Mesenchymal stem cell (in vitro differentiated cells and primary cell): ENCODE measurements around the gene ACAA1.

ENCODE experiments used
- DNase-seq: peaks from one replicate; pipeline ENCODE4 v3.0.0-alpha.2; 2013
- H2AFZ ChIP-seq: one replicate; pipeline ENCODE4 v1.6.1; 2013; ENCODE audit warnings: low read depth, mild to moderate bottlenecking, control low read depth, inconsistent platforms, low read length, moderate library complexity
- H2AK5ac ChIP-seq: 2 replicates; pipeline ENCODE4 v1.6.1; 2013; ENCODE audit warnings: low read length, moderate library complexity, mild to moderate bottlenecking, inconsistent platforms; ENCODE audit not compliant: severe bottlenecking
- H2BK120ac ChIP-seq: one replicate; pipeline ENCODE4 v1.6.1; 2013; ENCODE audit warnings: low read depth, mild to moderate bottlenecking, inconsistent platforms, low read length, moderate library complexity
- H2BK12ac ChIP-seq, 2 experiments: one replicate each; pipeline ENCODE4 v1.6.1; 2013; ENCODE audit warnings: inconsistent platforms in 2 of 2, low read length in 2 of 2, mild to moderate bottlenecking in 2 of 2, moderate library complexity in 2 of 2, control low read depth in 1 of 2
- H2BK15ac ChIP-seq: one replicate; pipeline ENCODE4 v1.6.1; 2013; ENCODE audit warnings: mild to moderate bottlenecking, low read depth, inconsistent platforms; ENCODE audit not compliant: poor library complexity, severe bottlenecking
- H2BK5ac ChIP-seq: 2 replicates; pipeline ENCODE4 v1.6.1; 2013; ENCODE audit warnings: low read depth, mild to moderate bottlenecking, low read length, control low read depth, inconsistent platforms; ENCODE audit not compliant: poor library complexity, severe bottlenecking
- H3K14ac ChIP-seq, 2 experiments: one replicate each; pipeline ENCODE4 v1.6.1; 2013; ENCODE audit warnings: inconsistent platforms in 2 of 2, low read length in 2 of 2, control low read depth in 1 of 2, mild to moderate bottlenecking in 1 of 2, moderate library complexity in 1 of 2
- H3K18ac ChIP-seq, 2 experiments: one replicate each; pipeline ENCODE4 v1.6.1; 2013; ENCODE audit warnings: inconsistent platforms in 2 of 2, low read length in 2 of 2, control low read depth in 1 of 2, low read depth in 1 of 2, mild to moderate bottlenecking in 1 of 2
- H3K23ac ChIP-seq, 2 experiments: one replicate each; pipeline ENCODE4 v1.6.1; 2013; ENCODE audit warnings: inconsistent platforms in 2 of 2, low read length in 2 of 2, mild to moderate bottlenecking in 2 of 2, moderate library complexity in 2 of 2, control low read depth in 1 of 2
- H3K27ac ChIP-seq: 2 replicates; pipeline ENCODE4 v1.5.1; 2013; ENCODE audit warnings: mild to moderate bottlenecking, moderate library complexity, low read length, control low read depth, inconsistent platforms; ENCODE audit not compliant: poor library complexity, severe bottlenecking
- H3K27me3 ChIP-seq, 2 experiments: 2 replicates each; pipeline versions ENCODE4 v1.6.1 to v1.7.0; 2013; ENCODE audit warnings: low read length in 2 of 2, mild to moderate bottlenecking in 2 of 2, moderate library complexity in 2 of 2, control low read depth in 1 of 2, inconsistent platforms in 1 of 2; ENCODE audit not compliant: control insufficient read depth in 1 of 2, insufficient read depth in 1 of 2
- H3K36me3 ChIP-seq, 2 experiments: 2 replicates each; pipeline versions ENCODE4 v1.6.1 to v1.7.0; 2013; ENCODE audit warnings: low read length in 2 of 2, control low read depth in 1 of 2, inconsistent platforms in 1 of 2, low read depth in 1 of 2, mild to moderate bottlenecking in 1 of 2; ENCODE audit not compliant: insufficient read depth in 2 of 2, control insufficient read depth in 1 of 2
- H3K4ac ChIP-seq, 2 experiments: one replicate each; pipeline ENCODE4 v1.6.1; 2013; ENCODE audit warnings: inconsistent platforms in 2 of 2, low read length in 2 of 2, mild to moderate bottlenecking in 2 of 2, moderate library complexity in 2 of 2, control low read depth in 1 of 2, low read depth in 1 of 2
- H3K4me1 ChIP-seq: 2 replicates; pipeline ENCODE4 v1.6.1; 2013; ENCODE audit warnings: low read depth, low read length, control low read depth; ENCODE audit not compliant: control insufficient read depth, insufficient read depth
- H3K4me2 ChIP-seq: 2 replicates; pipeline ENCODE4 v1.6.1; 2013; ENCODE audit warnings: low read length, mild to moderate bottlenecking, inconsistent platforms; ENCODE audit not compliant: poor library complexity, severe bottlenecking
- H3K4me3 ChIP-seq, 2 experiments: 2 replicates each; pipeline versions ENCODE4 v1.5.1 to v1.7.0; 2013; ENCODE audit warnings: low read length in 2 of 2, mild to moderate bottlenecking in 2 of 2, control low read depth in 1 of 2, low read depth in 1 of 2; ENCODE audit not compliant: insufficient read depth in 1 of 2
- H3K79me1 ChIP-seq: replicated peaks from 2 replicates; pipeline ENCODE4 v1.6.1; 2013; ENCODE audit warnings: mild to moderate bottlenecking, control low read depth, low read length, inconsistent platforms; ENCODE audit not compliant: poor library complexity, severe bottlenecking
- H3K9ac ChIP-seq: 2 replicates; pipeline ENCODE4 v1.7.0; 2013; ENCODE audit warnings: mild to moderate bottlenecking, low read length, moderate library complexity
- H3K9me3 ChIP-seq: 2 replicates; pipeline ENCODE4 v1.7.0; 2013; ENCODE audit warnings: mild to moderate bottlenecking, low read length; ENCODE audit not compliant: control insufficient read depth
- H4K8ac ChIP-seq: one replicate; pipeline ENCODE4 v1.6.1; 2013; ENCODE audit warnings: inconsistent platforms, mild to moderate bottlenecking, low read length, moderate library complexity
- H4K91ac ChIP-seq: one replicate; pipeline ENCODE4 v1.6.1; 2013; ENCODE audit warnings: mild to moderate bottlenecking, low read length, inconsistent platforms
- WGBS: methylation state at CpG from one replicate; pipeline ENCODE4 v1.1.7; 2013; ENCODE audit warnings: mixed read lengths; 5-methylcytosine and 5-hydroxymethylcytosine counted together

ACAA1 gene

DNA sequence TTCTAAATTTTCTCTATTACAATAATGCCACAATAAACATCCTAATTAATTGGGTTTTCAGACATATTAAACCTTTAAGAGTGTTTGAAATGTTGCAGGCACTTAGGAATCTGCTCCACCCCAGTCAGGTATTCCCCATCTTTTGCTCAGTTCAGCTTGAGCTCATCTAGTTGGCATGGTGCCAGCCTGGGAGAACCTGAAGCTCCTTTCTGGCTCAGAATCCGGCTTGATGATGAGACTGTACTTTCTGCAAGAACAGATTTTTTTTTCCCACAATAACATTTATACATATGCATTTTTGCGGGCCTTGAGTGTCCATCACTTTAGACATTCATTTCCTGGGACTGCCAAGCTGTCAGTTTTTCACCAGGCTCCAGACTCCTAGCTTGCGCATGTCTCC is 20.7 kb upstream of the ACAA1 start:
- H2BK5ac ChIP-seq: no peak overlapping the region
- H2BK15ac ChIP-seq: no peak overlapping the region
- DNase-seq: no peak
- H4K8ac ChIP-seq: no peak overlapping the region
- no peaks in the 10 kb centered on the region for H3K79me1 ChIP-seq
- no peak overlapping the region for H3K4ac ChIP-seq
- H3K36me3 ChIP-seq: no peaks in the 10 kb centered on the region
- no peak overlapping the region for H2AFZ ChIP-seq
- H3K4me3 ChIP-seq: no peak overlapping the region
- no peak overlapping the region for H3K27ac ChIP-seq
- no peak overlapping the region for H3K4me2 ChIP-seq
- no peak overlapping the region for H3K14ac ChIP-seq
- WGBS: 97% methylated on average over 3 of the region's 3 CpGs
- H3K23ac ChIP-seq: no peak overlapping the region
- no peak overlapping the region for H3K18ac ChIP-seq
- no peak overlapping the region for H2BK120ac ChIP-seq
- H2BK12ac ChIP-seq: no peak overlapping the region
- no peaks in the 10 kb centered on the region for H3K4me1 ChIP-seq
- H3K9me3 ChIP-seq: no peaks in the 10 kb centered on the region
- H2AK5ac ChIP-seq: no peak overlapping the region
- H3K27me3 ChIP-seq: no peaks in the 10 kb centered on the region
- H3K9ac ChIP-seq: no peak overlapping the region
- H4K91ac ChIP-seq: no peak overlapping the region

DNA sequence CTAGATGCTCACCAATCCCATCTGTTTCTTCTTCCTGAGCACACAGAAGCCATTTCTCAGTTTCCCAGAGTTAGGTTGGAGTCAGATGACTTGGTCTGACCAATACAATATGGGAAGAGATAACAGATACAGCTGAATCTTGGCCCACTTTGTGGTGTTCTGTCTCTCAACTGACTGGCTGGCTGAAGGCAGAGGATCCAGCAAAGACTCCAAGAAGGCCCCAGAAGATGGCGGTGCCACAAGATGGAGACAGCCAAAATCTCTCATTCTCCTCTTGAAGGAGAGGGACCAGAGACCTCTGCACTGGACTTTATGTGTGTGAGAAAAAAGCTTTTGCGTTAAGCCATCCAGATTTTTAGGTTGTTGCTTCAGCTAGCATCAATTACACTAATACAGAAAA is 20.2 kb upstream of the ACAA1 start:
- Histone ChIP-seq H3K4me2 (no peak overlapping the region), H3K23ac (no peak overlapping the region), H4K8ac (no peak overlapping the region), H2BK5ac (no peak overlapping the region), H3K14ac (no peak overlapping the region), H3K18ac (no peak overlapping the region), H3K4me3 (no peak overlapping the region), H3K27me3 (no peaks in the 10 kb centered on the region), H3K27ac (no peak overlapping the region), H3K9me3 (no peaks in the 10 kb centered on the region), H4K91ac (no peak overlapping the region), H2AFZ (no peak overlapping the region), H2BK15ac (no peak overlapping the region), H3K4me1 (no peaks in the 10 kb centered on the region), H3K79me1 (no peaks in the 10 kb centered on the region), H2AK5ac (no peak overlapping the region), H3K36me3 (no peaks in the 10 kb centered on the region), H3K4ac (no peak overlapping the region), H2BK120ac (no peak overlapping the region), H2BK12ac (no peak overlapping the region), H3K9ac (no peak overlapping the region)
- WGBS: 100% methylated on average over 1 of the region's 2 CpGs
- DNase-seq: no peak

DNA sequence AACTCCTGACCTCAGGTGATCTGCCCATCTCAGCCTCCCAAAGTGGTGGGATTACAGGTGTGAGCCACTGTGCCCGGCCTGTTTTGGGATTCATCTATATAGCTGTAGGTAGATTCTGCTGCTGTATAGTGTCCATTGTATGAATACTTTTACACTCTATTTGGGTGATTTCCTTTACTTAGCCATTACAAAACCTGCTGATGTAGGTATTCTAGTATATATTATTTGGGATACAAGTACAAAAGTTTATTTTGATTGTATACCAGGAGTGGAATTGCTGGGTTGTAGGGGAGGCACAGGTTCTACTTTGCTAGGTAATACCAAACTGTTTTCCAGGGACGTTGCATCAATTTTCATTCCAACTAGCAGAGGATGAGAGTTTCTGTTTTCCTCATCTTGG is 18.9 kb upstream of the ACAA1 start:
- H2AFZ ChIP-seq: no peak overlapping the region
- H3K79me1 ChIP-seq: no peaks in the 10 kb centered on the region
- H4K91ac ChIP-seq: no peak overlapping the region
- WGBS: 100% methylated on average over 1 of the region's 2 CpGs
- no peak overlapping the region for H2BK120ac ChIP-seq
- no peaks in the 10 kb centered on the region for H3K36me3 ChIP-seq
- H3K9ac ChIP-seq: no peak overlapping the region
- no peak for DNase-seq
- no peaks in the 10 kb centered on the region for H3K27me3 ChIP-seq
- H3K4ac ChIP-seq: no peak overlapping the region
- H2AK5ac ChIP-seq: no peak overlapping the region
- H2BK15ac ChIP-seq: no peak overlapping the region
- H3K4me1 ChIP-seq: no peaks in the 10 kb centered on the region
- no peak overlapping the region for H2BK12ac ChIP-seq
- no peak overlapping the region for H3K23ac ChIP-seq
- no peak overlapping the region for H3K27ac ChIP-seq
- no peak overlapping the region for H3K4me2 ChIP-seq
- H4K8ac ChIP-seq: no peak overlapping the region
- no peak overlapping the region for H3K18ac ChIP-seq
- no peaks in the 10 kb centered on the region for H3K9me3 ChIP-seq
- no peak overlapping the region for H3K4me3 ChIP-seq
- no peak overlapping the region for H2BK5ac ChIP-seq
- H3K14ac ChIP-seq: no peak overlapping the region

DNA sequence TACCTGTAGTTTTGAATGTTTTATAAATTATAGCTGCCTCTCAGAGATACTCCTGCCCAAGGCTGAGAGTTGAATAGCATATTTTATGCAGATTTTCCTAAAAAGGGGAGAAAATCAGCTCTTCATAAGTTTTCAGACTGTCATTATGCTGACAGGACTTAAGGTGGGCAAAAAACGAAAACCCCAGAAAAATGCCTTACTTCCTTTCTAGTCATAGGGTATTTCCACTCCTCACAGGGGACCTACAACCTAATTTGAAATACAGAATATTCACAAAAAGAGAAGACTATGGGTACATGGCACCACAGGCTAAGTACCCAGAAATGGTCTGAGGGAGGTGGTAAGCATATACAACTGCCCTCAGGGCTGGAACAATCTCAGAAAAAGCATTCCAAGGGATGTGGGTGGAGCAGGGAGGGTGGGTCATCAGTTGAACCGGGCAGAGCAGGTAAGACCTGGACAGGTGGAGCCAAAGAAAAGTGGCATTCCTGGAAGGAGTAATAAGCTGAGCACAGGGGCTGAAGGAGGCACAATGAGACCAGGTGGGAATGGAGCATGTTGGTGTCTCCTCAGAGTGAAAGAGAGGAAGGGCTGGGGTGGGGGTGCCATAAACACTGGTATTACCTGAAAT is 17.8 kb upstream of the ACAA1 start:
- 46% methylated on average over 2 of the region's 2 CpGs for WGBS
- no peak overlapping the region for H2AK5ac ChIP-seq
- H3K14ac ChIP-seq: no peak overlapping the region
- H2BK15ac ChIP-seq: no peak overlapping the region
- DNase-seq: no peak
- H2BK12ac ChIP-seq: no peak overlapping the region
- no peak overlapping the region for H3K4me2 ChIP-seq
- no peaks in the 10 kb centered on the region for H3K9me3 ChIP-seq
- H4K91ac ChIP-seq: no peak overlapping the region
- H2AFZ ChIP-seq: no peak overlapping the region
- H3K4me3 ChIP-seq: no peak overlapping the region
- no peaks in the 10 kb centered on the region for H3K36me3 ChIP-seq
- H2BK5ac ChIP-seq: no peak overlapping the region
- no peak overlapping the region for H2BK120ac ChIP-seq
- no peaks in the 10 kb centered on the region for H3K27me3 ChIP-seq
- peak overlapping the region; percentile 65 for H3K9ac ChIP-seq
- H3K79me1 ChIP-seq: no peaks in the 10 kb centered on the region
- no peak overlapping the region for H4K8ac ChIP-seq
- H3K27ac ChIP-seq: no peak overlapping the region
- H3K23ac ChIP-seq: peak overlapping the region in 1 of 2 experiments; percentile 63
- H3K18ac ChIP-seq: no peak overlapping the region
- no peaks in the 10 kb centered on the region for H3K4me1 ChIP-seq
- no peak overlapping the region for H3K4ac ChIP-seq
